ENCODE data around the gene HTR4.
A peak's percentile ranks its signal among the peaks of the same experiment; 100 is the strongest.

The HTR4 gene

GRCh38 chr5:148443241-148443640, 211.1 kb downstream of the HTR4 start:
- no peaks in the 10 kb centered on the region for H3K9me3 ChIP-seq (ENCODE audit: control insufficient read depth, low read length)
- H3K14ac ChIP-seq (ENCODE audit: low read length in 2 of 2) = no peak overlapping the region
- no peak overlapping the region for H4K8ac ChIP-seq (ENCODE audit: low read length)
- no peak for DNase-seq
- H3K23ac ChIP-seq (ENCODE audit: low read length in 2 of 2) = no peak overlapping the region
- no peaks in the 10 kb centered on the region for H3K27me3 ChIP-seq (ENCODE audit: control insufficient read depth in 1 of 2, insufficient read depth in 1 of 2, low read length in 2 of 2)
- H3K4me3 ChIP-seq (ENCODE audit: insufficient read depth in 1 of 2, low read depth in 1 of 2, low read length in 2 of 2) = no peak overlapping the region
- H4K91ac ChIP-seq (ENCODE audit: low read length) = no peak overlapping the region
- H3K18ac ChIP-seq (ENCODE audit: low read depth in 1 of 2, low read length in 2 of 2) = no peak overlapping the region
- H3K4me1 ChIP-seq (ENCODE audit: control insufficient read depth, insufficient read depth, low read depth, low read length) = no peaks in the 10 kb centered on the region
- H2BK15ac ChIP-seq (ENCODE audit: low read depth, poor library complexity, severe bottlenecking) = no peak overlapping the region
- H2AFZ ChIP-seq (ENCODE audit: low read depth, low read length) = no peak overlapping the region
- H3K4me2 ChIP-seq (ENCODE audit: low read length, poor library complexity, severe bottlenecking) = no peak overlapping the region
- no peak overlapping the region for H2BK5ac ChIP-seq (ENCODE audit: low read depth, low read length, poor library complexity, severe bottlenecking)
- H2BK120ac ChIP-seq (ENCODE audit: low read depth, low read length) = no peak overlapping the region
- no peak overlapping the region for H3K9ac ChIP-seq (ENCODE audit: low read length)
- no peak overlapping the region for H3K4ac ChIP-seq (ENCODE audit: low read depth in 1 of 2, low read length in 2 of 2)
- no peak overlapping the region for H2BK12ac ChIP-seq (ENCODE audit: low read length in 2 of 2)
- no CpG with 5 or more reads among the region's 1 CpG for WGBS
- H2AK5ac ChIP-seq (ENCODE audit: low read length, severe bottlenecking) = no peak overlapping the region
- peak overlapping the region; percentile 10 for H3K27ac ChIP-seq (ENCODE audit: low read length, poor library complexity, severe bottlenecking)
- peaks cover 5 to 52% of the 10 kb centered on the region in 2 experiments for H3K36me3 ChIP-seq (ENCODE audit: control insufficient read depth in 1 of 2, insufficient read depth in 2 of 2, low read depth in 1 of 2, low read length in 2 of 2)
- peaks cover 2% of the 10 kb centered on the region for H3K79me1 ChIP-seq (replicated peaks; ENCODE audit: low read length, poor library complexity, severe bottlenecking)

GRCh38 chr5:148438933-148439332, 215.4 kb downstream of the HTR4 start:
- H3K36me3 ChIP-seq (ENCODE audit: control insufficient read depth in 1 of 2, insufficient read depth in 2 of 2, low read depth in 1 of 2, low read length in 2 of 2) = peaks cover 8 to 90% of the 10 kb centered on the region in 2 experiments
- no peak overlapping the region for H2AK5ac ChIP-seq (ENCODE audit: low read length, severe bottlenecking)
- no peak overlapping the region for H3K4me2 ChIP-seq (ENCODE audit: low read length, poor library complexity, severe bottlenecking)
- WGBS = no CpG with 5 or more reads among the region's 2 CpGs
- H3K4me1 ChIP-seq (ENCODE audit: control insufficient read depth, insufficient read depth, low read depth, low read length) = no peaks in the 10 kb centered on the region
- no peak overlapping the region for H3K4me3 ChIP-seq (ENCODE audit: insufficient read depth in 1 of 2, low read depth in 1 of 2, low read length in 2 of 2)
- no peak overlapping the region for H2BK120ac ChIP-seq (ENCODE audit: low read depth, low read length)
- DNase-seq = no peak
- H4K8ac ChIP-seq (ENCODE audit: low read length) = no peak overlapping the region
- no peak overlapping the region for H2BK5ac ChIP-seq (ENCODE audit: low read depth, low read length, poor library complexity, severe bottlenecking)
- no peaks in the 10 kb centered on the region for H3K27me3 ChIP-seq (ENCODE audit: control insufficient read depth in 1 of 2, insufficient read depth in 1 of 2, low read length in 2 of 2)
- no peak overlapping the region for H3K4ac ChIP-seq (ENCODE audit: low read depth in 1 of 2, low read length in 2 of 2)
- H2AFZ ChIP-seq (ENCODE audit: low read depth, low read length) = no peak overlapping the region
- H3K9ac ChIP-seq (ENCODE audit: low read length) = no peak overlapping the region
- no peak overlapping the region for H3K14ac ChIP-seq (ENCODE audit: low read length in 2 of 2)
- H2BK15ac ChIP-seq (ENCODE audit: low read depth, poor library complexity, severe bottlenecking) = no peak overlapping the region
- H3K79me1 ChIP-seq (replicated peaks; ENCODE audit: low read length, poor library complexity, severe bottlenecking) = peaks cover 9% of the 10 kb centered on the region
- H2BK12ac ChIP-seq (ENCODE audit: low read length in 2 of 2) = no peak overlapping the region
- H3K9me3 ChIP-seq (ENCODE audit: control insufficient read depth, low read length) = no peaks in the 10 kb centered on the region
- no peak overlapping the region for H3K18ac ChIP-seq (ENCODE audit: low read depth in 1 of 2, low read length in 2 of 2)
- H3K27ac ChIP-seq (ENCODE audit: low read length, poor library complexity, severe bottlenecking) = no peak overlapping the region
- H3K23ac ChIP-seq (ENCODE audit: low read length in 2 of 2) = no peak overlapping the region
- no peak overlapping the region for H4K91ac ChIP-seq (ENCODE audit: low read length)

- Histone ChIP-seq H2BK5ac (ENCODE audit: low read depth, low read length, poor library complexity, severe bottlenecking) (no peak overlapping the region), H3K27me3 (ENCODE audit: control insufficient read depth in 1 of 2, insufficient read depth in 1 of 2, low read length in 2 of 2) (no peaks in the 10 kb centered on the region), H2AFZ (ENCODE audit: low read depth, low read length) (no peak overlapping the region), H2AK5ac (ENCODE audit: low read length, severe bottlenecking) (no peak overlapping the region), H2BK15ac (ENCODE audit: low read depth, poor library complexity, severe bottlenecking) (no peak overlapping the region), H3K4me2 (ENCODE audit: low read length, poor library complexity, severe bottlenecking) (no peak overlapping the region), H3K36me3 (ENCODE audit: control insufficient read depth in 1 of 2, insufficient read depth in 2 of 2, low read depth in 1 of 2, low read length in 2 of 2) (peaks cover 8 to 93% of the 10 kb centered on the region in 2 experiments), H4K91ac (ENCODE audit: low read length) (no peak overlapping the region), H3K9ac (ENCODE audit: low read length) (no peak overlapping the region), H4K8ac (ENCODE audit: low read length) (no peak overlapping the region), H3K4me3 (ENCODE audit: insufficient read depth in 1 of 2, low read depth in 1 of 2, low read length in 2 of 2) (no peak overlapping the region), H3K14ac (ENCODE audit: low read length in 2 of 2) (no peak overlapping the region), H3K4ac (ENCODE audit: low read depth in 1 of 2, low read length in 2 of 2) (no peak overlapping the region), H3K18ac (ENCODE audit: low read depth in 1 of 2, low read length in 2 of 2) (no peak overlapping the region), H2BK120ac (ENCODE audit: low read depth, low read length) (no peak overlapping the region), H3K79me1 (replicated peaks; ENCODE audit: low read length, poor library complexity, severe bottlenecking) (peaks cover 11% of the 10 kb centered on the region), H3K4me1 (ENCODE audit: control insufficient read depth, insufficient read depth, low read depth, low read length) (no peaks in the 10 kb centered on the region), H3K9me3 (ENCODE audit: control insufficient read depth, low read length) (no peaks in the 10 kb centered on the region), H3K27ac (ENCODE audit: low read length, poor library complexity, severe bottlenecking) (no peak overlapping the region), H2BK12ac (ENCODE audit: low read length in 2 of 2) (no peak overlapping the region), H3K23ac (ENCODE audit: low read length in 2 of 2) (no peak overlapping the region)
- 88% methylated on average over 5 of the region's 6 CpGs for WGBS
- peak; percentile 11 for DNase-seq
Measured at GRCh38 chr5:148437249-148437648, 217.1 kb downstream of the HTR4 start.

- Histone ChIP-seq H3K23ac (ENCODE audit: low read length in 2 of 2) (no peak overlapping the region), H2BK15ac (ENCODE audit: low read depth, poor library complexity, severe bottlenecking) (no peak overlapping the region), H3K4me1 (ENCODE audit: control insufficient read depth, insufficient read depth, low read depth, low read length) (no peaks in the 10 kb centered on the region), H3K4me3 (ENCODE audit: insufficient read depth in 1 of 2, low read depth in 1 of 2, low read length in 2 of 2) (no peak overlapping the region), H2AFZ (ENCODE audit: low read depth, low read length) (no peak overlapping the region), H3K27me3 (ENCODE audit: control insufficient read depth in 1 of 2, insufficient read depth in 1 of 2, low read length in 2 of 2) (no peaks in the 10 kb centered on the region), H2BK120ac (ENCODE audit: low read depth, low read length) (no peak overlapping the region), H3K36me3 (ENCODE audit: control insufficient read depth in 1 of 2, insufficient read depth in 2 of 2, low read depth in 1 of 2, low read length in 2 of 2) (peaks cover 5 to 88% of the 10 kb centered on the region in 2 experiments), H3K14ac (ENCODE audit: low read length in 2 of 2) (no peak overlapping the region), H3K18ac (ENCODE audit: low read depth in 1 of 2, low read length in 2 of 2) (no peak overlapping the region), H3K4me2 (ENCODE audit: low read length, poor library complexity, severe bottlenecking) (no peak overlapping the region), H2BK12ac (ENCODE audit: low read length in 2 of 2) (no peak overlapping the region), H3K79me1 (replicated peaks; ENCODE audit: low read length, poor library complexity, severe bottlenecking) (peaks cover 14% of the 10 kb centered on the region), H3K9me3 (ENCODE audit: control insufficient read depth, low read length) (no peaks in the 10 kb centered on the region), H2AK5ac (ENCODE audit: low read length, severe bottlenecking) (no peak overlapping the region), H2BK5ac (ENCODE audit: low read depth, low read length, poor library complexity, severe bottlenecking) (no peak overlapping the region), H4K91ac (ENCODE audit: low read length) (no peak overlapping the region), H3K27ac (ENCODE audit: low read length, poor library complexity, severe bottlenecking) (no peak overlapping the region), H3K9ac (ENCODE audit: low read length) (no peak overlapping the region), H4K8ac (ENCODE audit: low read length) (no peak overlapping the region), H3K4ac (ENCODE audit: low read depth in 1 of 2, low read length in 2 of 2) (no peak overlapping the region)
- DNase-seq = no peak
- 100% methylated on average over 1 of the region's 3 CpGs for WGBS
Measured at GRCh38 chr5:148436029-148436428, 218.3 kb downstream of the HTR4 start.
